WTC11 (cell line): ENCODE data around the gene ADAM12. TPM values are rescaled to one million over a fixed set of nuclear protein-coding genes. Genes with fewer than 3 reads are reported as not detected.
A peak's percentile ranks its signal among the peaks of the same experiment; 100 is the strongest.

Source experiments
- ATAC-seq: fragments of 200-7000 bp; cut with Tn5 transposase; 2 replicates; pipeline ENCODE4 v1.10.0; 2021; ENCODE audit warnings: mild to moderate bottlenecking, moderate library complexity
- CTCF ChIA-PET: fragments of 300-600 bp; sonication (Branson Sonifier 250); formaldehyde crosslinking; loops from one replicate; lab custom pipeline; 2021; ENCODE audit warnings: antibody characterized with exemption; lab: Charles Lee
- POLR2A ChIA-PET: fragments of 350-600 bp; sonication (Branson Sonifier 250); formaldehyde crosslinking; loops from one replicate; lab custom pipeline; 2021; ENCODE audit warnings: antibody characterized with exemption; lab: Charles Lee
- DNase-seq: peaks from one replicate; pipeline ENCODE4 v3.0.0; 2021; ENCODE audit warnings: low spot score
- H3K27ac Mint-ChIP-seq: 2 replicates; pipeline ENCODE4 v1.8.0; 2021; ENCODE audit warnings: mixed read lengths
- H3K27me3 Mint-ChIP-seq: 2 replicates; pipeline ENCODE4 v1.8.0; 2021; ENCODE audit warnings: low read depth, mild to moderate bottlenecking, moderate library complexity, mixed read lengths
- H3K36me3 Mint-ChIP-seq: 2 replicates; pipeline ENCODE4 v1.8.0; 2021; ENCODE audit warnings: mixed read lengths
- H3K4me1 Mint-ChIP-seq: 2 replicates; pipeline ENCODE4 v1.8.0; 2022; ENCODE audit warnings: mixed read lengths
- H3K4me3 Mint-ChIP-seq: 2 replicates; pipeline ENCODE4 v1.8.0; 2021; ENCODE audit warnings: mild to moderate bottlenecking, moderate library complexity, mixed read lengths
- H3K9me3 Mint-ChIP-seq: 2 replicates; pipeline ENCODE4 v1.8.0; 2021; ENCODE audit warnings: mixed read lengths
- ARID4B ChIP-seq: sonication (generic); formaldehyde crosslinking; IDR thresholded peaks from 2 replicates; pipeline ENCODE4 v1.8.0; 2023; ENCODE audit warnings: missing genetic modification reagents, mild to moderate bottlenecking, borderline replicate concordance
- CDX4 ChIP-seq: fragments of 250-450 bp; sonication (Bioruptor Pico); IDR thresholded peaks from 2 replicates; pipeline ENCODE4 v1.9.0; 2021; ENCODE audit warnings: moderate library complexity, mild to moderate bottlenecking, inconsistent platforms, borderline replicate concordance
- CREM ChIP-seq: sonication (generic); formaldehyde crosslinking; IDR thresholded peaks from 2 replicates; pipeline ENCODE4 v1.8.1; 2022; ENCODE audit warnings: mild to moderate bottlenecking, missing genetic modification reagents, moderate library complexity
- GTF2I ChIP-seq: fragments of 250-450 bp; sonication (Bioruptor Pico); conservative IDR thresholded peaks from 2 replicates; pipeline ENCODE4 v1.4.0; 2021; ENCODE audit warnings: mild to moderate bottlenecking
- IRF1 ChIP-seq: sonication (generic); formaldehyde crosslinking; IDR thresholded peaks from 2 replicates; pipeline ENCODE4 v1.8.0; 2023; ENCODE audit warnings: missing genetic modification reagents
- IRF2 ChIP-seq: sonication (generic); formaldehyde crosslinking; IDR thresholded peaks from 2 replicates; pipeline ENCODE4 v1.8.0; 2022; ENCODE audit warnings: low read depth, missing genetic modification reagents, borderline replicate concordance
- KAT7 ChIP-seq: sonication (generic); formaldehyde crosslinking; IDR thresholded peaks from 2 replicates; pipeline ENCODE4 v1.8.1; 2023; ENCODE audit warnings: missing genetic modification reagents, mild to moderate bottlenecking, borderline replicate concordance
- NFYB ChIP-seq: sonication (generic); formaldehyde crosslinking; conservative IDR thresholded peaks from 2 replicates; pipeline ENCODE4 v1.8.0; 2022; ENCODE audit warnings: low read depth, missing genetic modification reagents
- NR1H2 ChIP-seq: sonication (generic); formaldehyde crosslinking; IDR thresholded peaks from 2 replicates; pipeline ENCODE4 v1.9.0; 2021; ENCODE audit warnings: mild to moderate bottlenecking, moderate library complexity, missing genetic modification reagents
- NR3C1 ChIP-seq: sonication (generic); formaldehyde crosslinking; conservative IDR thresholded peaks from 2 replicates; pipeline ENCODE4 v1.8.1; 2023; ENCODE audit warnings: low read depth, mild to moderate bottlenecking, missing genetic modification reagents
- RELA ChIP-seq: sonication (generic); formaldehyde crosslinking; IDR thresholded peaks from 2 replicates; pipeline ENCODE4 v1.8.1; 2022; ENCODE audit warnings: missing genetic modification reagents, mild to moderate bottlenecking, borderline replicate concordance
- ZNF138 ChIP-seq: sonication (generic); formaldehyde crosslinking; conservative IDR thresholded peaks from 2 replicates; pipeline ENCODE4 v1.8.1; 2022; ENCODE audit warnings: mild to moderate bottlenecking, moderate library complexity, missing genetic modification reagents
- total RNA-seq: library from RNA; stranded (reverse); gene quantifications from 3 replicates; pipeline ENCODE4 v1.2.3, GENCODE V29; 2021
- TF ChIP-seq, protein P1 (sequence below): sonication (generic); formaldehyde crosslinking; IDR thresholded peaks from 2 replicates; pipeline ENCODE4 v1.8.1; 2023; ENCODE audit warnings: mild to moderate bottlenecking, missing genetic modification reagents
- TF ChIP-seq, protein P2 (sequence below): fragments of 250-450 bp; sonication (Bioruptor Pico); conservative IDR thresholded peaks from 2 replicates; pipeline ENCODE4 v1.9.0; 2021; ENCODE audit warnings: mild to moderate bottlenecking
- TF ChIP-seq, protein P3 (sequence below): sonication (generic); formaldehyde crosslinking; IDR thresholded peaks from 2 replicates; pipeline ENCODE4 v1.8.1; 2023; ENCODE audit warnings: mild to moderate bottlenecking, missing genetic modification reagents
- TF ChIP-seq, protein P4 (sequence below): fragments of 250-450 bp; sonication (Bioruptor Pico); IDR thresholded peaks from 2 replicates; pipeline ENCODE4 v1.9.0; 2021; ENCODE audit warnings: mild to moderate bottlenecking

ADAM12 gene
- total RNA-seq, 1 experiment from 2014 or later: 0.22 TPM

GRCh38 chr10:126014309-126014708, 374.0 kb downstream of the ADAM12 start (continued):
- TF ChIP-seq, protein P1, sequence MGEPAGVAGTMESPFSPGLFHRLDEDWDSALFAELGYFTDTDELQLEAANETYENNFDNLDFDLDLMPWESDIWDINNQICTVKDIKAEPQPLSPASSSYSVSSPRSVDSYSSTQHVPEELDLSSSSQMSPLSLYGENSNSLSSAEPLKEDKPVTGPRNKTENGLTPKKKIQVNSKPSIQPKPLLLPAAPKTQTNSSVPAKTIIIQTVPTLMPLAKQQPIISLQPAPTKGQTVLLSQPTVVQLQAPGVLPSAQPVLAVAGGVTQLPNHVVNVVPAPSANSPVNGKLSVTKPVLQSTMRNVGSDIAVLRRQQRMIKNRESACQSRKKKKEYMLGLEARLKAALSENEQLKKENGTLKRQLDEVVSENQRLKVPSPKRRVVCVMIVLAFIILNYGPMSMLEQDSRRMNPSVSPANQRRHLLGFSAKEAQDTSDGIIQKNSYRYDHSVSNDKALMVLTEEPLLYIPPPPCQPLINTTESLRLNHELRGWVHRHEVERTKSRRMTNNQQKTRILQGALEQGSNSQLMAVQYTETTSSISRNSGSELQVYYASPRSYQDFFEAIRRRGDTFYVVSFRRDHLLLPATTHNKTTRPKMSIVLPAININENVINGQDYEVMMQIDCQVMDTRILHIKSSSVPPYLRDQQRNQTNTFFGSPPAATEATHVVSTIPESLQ: no peak
- TF ChIP-seq ZNF138 (CRISPR knock-in tag): no peak
- no peak for TF ChIP-seq NFYB
- TF ChIP-seq IRF1 (CRISPR knock-in tag): no peak
- TF ChIP-seq, protein P2, sequence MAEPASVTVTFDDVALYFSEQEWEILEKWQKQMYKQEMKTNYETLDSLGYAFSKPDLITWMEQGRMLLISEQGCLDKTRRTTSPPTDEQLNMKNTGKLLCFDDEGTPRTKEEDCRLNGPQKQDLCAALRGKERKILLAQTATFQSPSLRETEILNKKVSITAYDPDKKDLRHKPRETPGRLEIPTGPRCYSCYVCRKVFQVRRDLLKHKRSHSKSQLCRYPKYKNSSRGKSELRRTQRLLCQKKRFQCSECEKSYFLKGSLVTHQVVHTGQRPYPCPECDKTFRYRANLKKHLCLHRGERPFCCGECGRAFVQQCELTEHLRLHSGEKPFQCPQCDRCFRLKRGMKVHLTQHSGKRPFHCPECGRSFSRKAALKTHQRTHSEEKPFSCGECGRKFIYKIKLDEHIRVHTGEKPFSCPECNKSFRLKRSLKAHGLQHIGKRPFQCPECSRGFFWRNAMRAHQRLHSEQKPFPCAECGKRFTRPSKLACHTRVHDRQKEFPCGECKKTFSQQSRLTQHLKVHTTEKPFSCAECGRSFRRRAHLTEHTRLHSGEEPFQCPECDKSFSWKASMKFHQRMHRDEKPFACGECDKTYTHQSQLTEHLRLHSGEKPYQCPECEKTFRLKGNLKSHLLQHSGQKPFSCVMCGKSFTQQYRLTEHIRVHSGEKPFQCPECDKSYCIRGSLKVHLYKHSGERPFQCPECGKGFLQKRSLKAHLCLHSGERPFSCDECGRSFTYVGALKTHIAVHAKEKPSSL (CRISPR knock-in tag): no peak
- no peak for TF ChIP-seq CREM (CRISPR knock-in tag)
- TF ChIP-seq, protein P3, sequence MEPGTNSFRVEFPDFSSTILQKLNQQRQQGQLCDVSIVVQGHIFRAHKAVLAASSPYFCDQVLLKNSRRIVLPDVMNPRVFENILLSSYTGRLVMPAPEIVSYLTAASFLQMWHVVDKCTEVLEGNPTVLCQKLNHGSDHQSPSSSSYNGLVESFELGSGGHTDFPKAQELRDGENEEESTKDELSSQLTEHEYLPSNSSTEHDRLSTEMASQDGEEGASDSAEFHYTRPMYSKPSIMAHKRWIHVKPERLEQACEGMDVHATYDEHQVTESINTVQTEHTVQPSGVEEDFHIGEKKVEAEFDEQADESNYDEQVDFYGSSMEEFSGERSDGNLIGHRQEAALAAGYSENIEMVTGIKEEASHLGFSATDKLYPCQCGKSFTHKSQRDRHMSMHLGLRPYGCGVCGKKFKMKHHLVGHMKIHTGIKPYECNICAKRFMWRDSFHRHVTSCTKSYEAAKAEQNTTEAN (CRISPR knock-in tag): no peak
- TF ChIP-seq, protein P4, sequence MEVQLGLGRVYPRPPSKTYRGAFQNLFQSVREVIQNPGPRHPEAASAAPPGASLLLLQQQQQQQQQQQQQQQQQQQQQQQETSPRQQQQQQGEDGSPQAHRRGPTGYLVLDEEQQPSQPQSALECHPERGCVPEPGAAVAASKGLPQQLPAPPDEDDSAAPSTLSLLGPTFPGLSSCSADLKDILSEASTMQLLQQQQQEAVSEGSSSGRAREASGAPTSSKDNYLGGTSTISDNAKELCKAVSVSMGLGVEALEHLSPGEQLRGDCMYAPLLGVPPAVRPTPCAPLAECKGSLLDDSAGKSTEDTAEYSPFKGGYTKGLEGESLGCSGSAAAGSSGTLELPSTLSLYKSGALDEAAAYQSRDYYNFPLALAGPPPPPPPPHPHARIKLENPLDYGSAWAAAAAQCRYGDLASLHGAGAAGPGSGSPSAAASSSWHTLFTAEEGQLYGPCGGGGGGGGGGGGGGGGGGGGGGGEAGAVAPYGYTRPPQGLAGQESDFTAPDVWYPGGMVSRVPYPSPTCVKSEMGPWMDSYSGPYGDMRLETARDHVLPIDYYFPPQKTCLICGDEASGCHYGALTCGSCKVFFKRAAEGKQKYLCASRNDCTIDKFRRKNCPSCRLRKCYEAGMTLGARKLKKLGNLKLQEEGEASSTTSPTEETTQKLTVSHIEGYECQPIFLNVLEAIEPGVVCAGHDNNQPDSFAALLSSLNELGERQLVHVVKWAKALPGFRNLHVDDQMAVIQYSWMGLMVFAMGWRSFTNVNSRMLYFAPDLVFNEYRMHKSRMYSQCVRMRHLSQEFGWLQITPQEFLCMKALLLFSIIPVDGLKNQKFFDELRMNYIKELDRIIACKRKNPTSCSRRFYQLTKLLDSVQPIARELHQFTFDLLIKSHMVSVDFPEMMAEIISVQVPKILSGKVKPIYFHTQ: no peak
- no peak for TF ChIP-seq CDX4 (CRISPR knock-in tag)
- no peak for TF ChIP-seq NR1H2

DNA sequence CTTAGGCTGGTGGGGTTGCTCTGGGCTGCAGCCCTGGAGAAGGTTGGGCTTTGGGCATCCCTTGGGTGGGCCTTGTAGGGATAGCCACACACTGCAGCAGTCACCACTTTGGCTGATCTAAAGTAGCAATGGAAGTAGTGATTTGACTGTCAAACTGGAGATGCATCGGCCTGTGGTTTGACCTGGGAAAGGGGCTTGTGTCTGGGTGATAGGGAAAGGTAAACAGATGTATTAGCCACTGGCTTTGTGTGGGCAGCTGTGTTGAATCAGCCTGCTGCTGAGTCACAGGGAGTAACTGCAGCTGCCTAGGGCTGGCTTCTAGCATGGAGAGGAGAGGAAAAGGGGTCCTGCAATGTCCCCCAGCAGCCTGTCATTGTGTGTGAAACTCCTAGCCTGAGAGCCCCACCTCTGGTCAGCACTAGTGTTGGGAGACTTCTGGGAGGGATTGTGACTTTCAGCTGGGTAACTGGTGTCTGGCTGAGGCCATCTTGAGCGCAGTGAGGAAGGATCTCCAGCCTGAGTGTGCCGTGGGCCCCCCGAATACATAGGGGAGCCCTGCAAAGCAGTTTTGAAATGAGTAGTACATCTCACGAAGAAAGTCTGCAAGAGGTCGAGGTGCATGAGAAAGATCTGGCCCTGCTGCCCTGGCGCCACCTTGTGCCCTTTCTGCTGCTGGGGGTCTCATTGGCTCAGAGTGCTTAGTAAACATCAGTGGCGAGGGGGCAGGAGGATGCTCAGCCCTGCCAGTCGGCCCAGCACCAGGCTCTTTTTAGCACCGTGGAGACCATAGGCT, 374.6 kb downstream of the ADAM12 start:
- ChIA-PET POLR2A (no interaction called here), CTCF (no interaction called here)

More for the DNA sequence above, 374.6 kb downstream of the ADAM12 start:
- no peak overlapping the region for H3K27ac Mint-ChIP-seq
- TF ChIP-seq ARID4B (CRISPR knock-in tag) (no peak), KAT7 (CRISPR knock-in tag) (no peak), IRF2 (CRISPR knock-in tag) (no peak), RELA (CRISPR knock-in tag) (no peak), GTF2I (CRISPR knock-in tag) (no peak), NFYB (no peak), ZNF138 (CRISPR knock-in tag) (no peak), NR3C1 (no peak)
- DNase-seq (peak; percentile 46), ATAC-seq (peak; percentile 93)
- peaks cover 4% of the 10 kb centered on the region for H3K4me1 Mint-ChIP-seq
- H3K4me3 Mint-ChIP-seq: no peak overlapping the region
- peaks cover 4% of the 10 kb centered on the region for H3K9me3 Mint-ChIP-seq
- peaks cover 2% of the 10 kb centered on the region; the same call in 1 of the 2 replicates for H3K27me3 Mint-ChIP-seq
- H3K36me3 Mint-ChIP-seq: no peaks in the 10 kb centered on the region
